ENCODE data around the gene FAM204A. TPM values are rescaled to one million over a fixed set of nuclear protein-coding genes. Genes with fewer than 3 reads are reported as not detected.

FAM204A gene
- total and polyA plus RNA-seq, 2 of the 13 experiments (the other 11 are each of a cell fraction or from before 2014, with no cell fraction given) = 9.2 to 61.0 TPM

GRCh38 chr10:118341791-118342637 is at the start of gene FAM204A (continued):
- TF ChIP-seq ATF4 (CRISPR knock-in tag; IDR thresholded peaks at IDR 0.05) (no peak), ZNF670 (CRISPR knock-in tag; IDR thresholded peaks at IDR 0.05; ENCODE audit: borderline replicate concordance) (no peak), ZMYM2 (CRISPR knock-in tag; IDR thresholded peaks at IDR 0.05) (no peak), SATB2 (CRISPR knock-in tag; IDR thresholded peaks at IDR 0.05) (no peak), SMC3 (IDR thresholded peaks at IDR 0.05; ENCODE audit: low read length) (no peak), HNRNPL (IDR thresholded peaks at IDR 0.05; ENCODE audit: low read depth, low read length) (no peak), ZNF607 (CRISPR knock-in tag; IDR thresholded peaks at IDR 0.05; ENCODE audit: borderline replicate concordance) (peak; percentile 71; the same call in 1 of the 2 replicates), IKZF5 (CRISPR knock-in tag; IDR thresholded peaks at IDR 0.05) (no peak), ZNF577 (CRISPR knock-in tag; IDR thresholded peaks at IDR 0.05; ENCODE audit: borderline replicate concordance, low read depth) (no peak), ZNF143 (CRISPR knock-in tag; IDR thresholded peaks at IDR 0.05) (no peak), MAFG (CRISPR knock-in tag; IDR thresholded peaks at IDR 0.05) (no peak), PLRG1 (conservative IDR thresholded peaks at IDR 0.05) (no peak), ZBTB3 (CRISPR knock-in tag; IDR thresholded peaks at IDR 0.05; ENCODE audit: borderline replicate concordance, low read depth) (no peak), CREB1 (IDR thresholded peaks at IDR 0.05) (no peak), CREB1 (CRISPR knock-in tag; IDR thresholded peaks at IDR 0.05) (no peak), SMARCC2 (IDR thresholded peaks at IDR 0.05) (no peak), SKI (IDR thresholded peaks at IDR 0.05; ENCODE audit: partially characterized antibody) (no peak), MYC (CRISPR knock-in tag; IDR thresholded peaks at IDR 0.05; ENCODE audit: borderline replicate concordance) (peak; percentile 33; the same call in 1 of the 2 replicates), NR0B2 (CRISPR knock-in tag; IDR thresholded peaks at IDR 0.05) (no peak), GMEB2 (CRISPR knock-in tag; IDR thresholded peaks at IDR 0.05; ENCODE audit: low read depth) (no peak), ATF7 (IDR thresholded peaks at IDR 0.05) (no peak), ATF7 (CRISPR knock-in tag; IDR thresholded peaks at IDR 0.05) (no peak), SP140L (CRISPR knock-in tag; IDR thresholded peaks at IDR 0.05; ENCODE audit: borderline replicate concordance) (no peak), MTF2 (CRISPR knock-in tag; IDR thresholded peaks at IDR 0.05; ENCODE audit: borderline replicate concordance) (no peak)
- TF ChIP-seq, protein P1, sequence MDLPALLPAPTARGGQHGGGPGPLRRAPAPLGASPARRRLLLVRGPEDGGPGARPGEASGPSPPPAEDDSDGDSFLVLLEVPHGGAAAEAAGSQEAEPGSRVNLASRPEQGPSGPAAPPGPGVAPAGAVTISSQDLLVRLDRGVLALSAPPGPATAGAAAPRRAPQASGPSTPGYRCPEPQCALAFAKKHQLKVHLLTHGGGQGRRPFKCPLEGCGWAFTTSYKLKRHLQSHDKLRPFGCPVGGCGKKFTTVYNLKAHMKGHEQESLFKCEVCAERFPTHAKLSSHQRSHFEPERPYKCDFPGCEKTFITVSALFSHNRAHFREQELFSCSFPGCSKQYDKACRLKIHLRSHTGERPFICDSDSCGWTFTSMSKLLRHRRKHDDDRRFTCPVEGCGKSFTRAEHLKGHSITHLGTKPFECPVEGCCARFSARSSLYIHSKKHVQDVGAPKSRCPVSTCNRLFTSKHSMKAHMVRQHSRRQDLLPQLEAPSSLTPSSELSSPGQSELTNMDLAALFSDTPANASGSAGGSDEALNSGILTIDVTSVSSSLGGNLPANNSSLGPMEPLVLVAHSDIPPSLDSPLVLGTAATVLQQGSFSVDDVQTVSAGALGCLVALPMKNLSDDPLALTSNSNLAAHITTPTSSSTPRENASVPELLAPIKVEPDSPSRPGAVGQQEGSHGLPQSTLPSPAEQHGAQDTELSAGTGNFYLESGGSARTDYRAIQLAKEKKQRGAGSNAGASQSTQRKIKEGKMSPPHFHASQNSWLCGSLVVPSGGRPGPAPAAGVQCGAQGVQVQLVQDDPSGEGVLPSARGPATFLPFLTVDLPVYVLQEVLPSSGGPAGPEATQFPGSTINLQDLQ (CRISPR knock-in tag; IDR thresholded peaks at IDR 0.05) = 0 out of 2 replicates have a peak, but pooled peaks have one; percentile 55
